Adrenal gland (tissue), 12 donors: Measurements from ENCODE around the gene ITGB3. TPM values are rescaled to one million over a fixed set of nuclear protein-coding genes. Genes with fewer than 3 reads are reported as not detected.

Experiments
- DNase-seq, 7 donors: peaks; one replicate each; pipeline ENCODE4 v3.0.0-alpha.2; 2019 to 2020
- H3K27ac ChIP-seq, 5 donors: fragments of 200-600 bp; sonication (generic) in 4 of 5; 1 replicate in 3 of 5; 2 replicates in 2 of 5; pipeline versions ENCODE4 v1.5.1 to v1.8.0; 2016 to 2020; ENCODE audit warnings: mild to moderate bottlenecking in 1 of 5
- H3K27me3 ChIP-seq: fragments of 200-600 bp; 2 replicates; pipeline ENCODE4 v1.8.0; 2021
- H3K36me3 ChIP-seq, 2 donors: fragments of 200-600 bp; replicated peaks in 1 of 2; 1 replicate in 1 of 2; 2 replicates in 1 of 2; pipeline versions ENCODE4 v1.5.1 to v1.8.0; 2018 to 2022
- H3K4me1 ChIP-seq, 2 donors: fragments of 200-600 bp; replicated peaks in 1 of 2; 1 replicate in 1 of 2; 2 replicates in 1 of 2; pipeline versions ENCODE4 v1.5.1 to v1.8.0; 2018 to 2021
- H3K4me3 ChIP-seq, 4 donors: fragments of 200-600 bp; sonication (generic) in 3 of 4; one replicate each; pipeline ENCODE4 v1.5.1; 2016 to 2018
- H3K9me3 ChIP-seq, 3 donors: fragments of 200-600 bp; sonication (generic) in 1 of 3; replicated peaks in 1 of 3; 1 replicate in 2 of 3; 2 replicates in 1 of 3; pipeline versions ENCODE4 v1.5.1 to v1.8.0; 2016 to 2021
- POLR2A ChIP-seq, 2 donors: fragments of 450-650 bp; IDR thresholded peaks; one replicate each; pipeline ENCODE4 v1.6.1; 2017; ENCODE audit warnings: antibody characterized with exemption in 2 of 2, mild to moderate bottlenecking in 2 of 2, moderate library complexity in 1 of 2
- WGBS, 4 donors: extraction: QIAGEN DNeasy Blood & Tissue Kit in 2 of 4; methylation state at CpG; one replicate each; pipeline versions ENCODE4 v1.1.5 to v1.1.7; 2013 to 2017; 5-methylcytosine and 5-hydroxymethylcytosine counted together
- intact Hi-C, 2 donors: fragments of 100-400 bp; cut with DNase I; formaldehyde crosslinking; loops; one replicate each; pipeline versions ENCODE4 v1.14.1 to v1.15.0; 2022 to 2023
- polyA plus RNA-seq, 3 donors: library from polyadenylated mRNA; stranded (reverse); fragments of 200-250 nt in 2 of 3; fragments of 350-450 nt in 1 of 3; fragmentation: Illumina TruSeq in 1 of 3; extraction: RNeasy Lipid Tissue Mini Kit (QIAGEN cat#74804) in 1 of 3; gene quantifications; one replicate each; pipeline ENCODE4 v1.2.3, GENCODE V29; 2013 to 2014
- total RNA-seq, 9 donors: library from RNA; depleted of rRNA in 4 of 9; stranded (reverse); fragments of >200 nt in 4 of 9; fragments of 120-200 nt in 1 of 9; fragmentation: NEBNext Ultra II Directional in 1 of 9; extraction: Animal tissue kit (Norgen Biotek cat#: 25700) in 1 of 9; gene quantifications; one replicate each; pipeline versions ENCODE4 v1.1.0 to v1.2.4, GENCODE V29; 2013 to 2023
- TF ChIP-seq, protein P1 (sequence below), 6 experiments: fragments of 450-650 bp in 4 of 6; fragments of 200-600 bp in 2 of 6; sonication (generic) in 1 of 6; IDR thresholded peaks; 1 replicate in 5 of 6; 2 replicates in 1 of 6; pipeline versions ENCODE4 v1.5.1 to v1.8.0; 2016 to 2021; ENCODE audit warnings: antibody characterized with exemption in 6 of 6, mild to moderate bottlenecking in 2 of 6, moderate library complexity in 1 of 6
- donor health status: healthy with polysubstance abuse.
- donor health status: Bipolar disorder and iron deficiency.
- donor health status: DM: yes; HTN: yes; CAD: no.
- donor health status: DM: no; HTN: no; CAD: no.
- donor health status: DM: no; HTN: no; CAD: no.
- donor health status: DM: yes; HTN: yes; CAD: no.

ITGB3 gene
- total and polyA plus RNA-seq, 12 donors = 0.12 to 3.7 (median 1.5) TPM

DNA sequence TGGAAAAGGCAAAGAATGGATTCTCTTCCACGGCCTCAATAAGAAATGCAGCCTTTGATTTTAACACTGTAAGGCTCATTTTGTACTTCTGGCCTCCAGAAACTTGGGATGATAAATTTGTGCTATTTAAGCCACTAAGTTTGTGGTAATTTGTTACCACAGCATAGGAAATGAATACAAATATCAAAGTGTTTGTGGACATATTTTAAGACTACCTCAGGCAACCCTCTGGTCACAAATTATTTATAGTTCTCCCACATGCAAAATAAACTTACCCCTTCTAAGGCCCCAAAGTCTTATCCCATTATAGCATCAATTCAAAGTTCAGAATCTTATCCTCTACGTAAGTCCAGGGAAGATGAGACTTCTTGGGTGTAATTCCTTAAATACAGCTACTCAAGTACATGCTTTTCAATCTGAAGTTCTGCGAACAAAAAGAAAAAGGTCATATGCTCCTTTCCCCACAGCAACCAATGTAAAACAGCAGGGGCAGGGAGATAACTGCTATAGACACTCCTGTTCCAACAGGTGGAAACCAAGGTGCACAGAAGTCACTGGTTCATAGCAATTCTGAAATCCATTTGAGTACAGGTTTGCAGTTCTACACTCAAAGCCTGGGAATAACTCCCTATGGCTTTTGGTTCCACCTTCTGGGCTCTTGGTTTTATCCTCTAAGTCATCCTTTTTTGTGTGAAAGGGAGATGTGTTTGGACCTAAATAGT, 64.7 kb downstream of the ITGB3 start:
- Histone ChIP-seq H3K4me3 (no peak overlapping the region), H3K4me1 (peaks cover 0 to 22% of the 10 kb centered on the region in 2 donors), H3K36me3 (no peaks in the 10 kb centered on the region), H3K27ac (no peak overlapping the region), H3K27me3 (no peaks in the 10 kb centered on the region), H3K9me3 (no peaks in the 10 kb centered on the region)
- no peak for DNase-seq
- TF ChIP-seq, protein P1, sequence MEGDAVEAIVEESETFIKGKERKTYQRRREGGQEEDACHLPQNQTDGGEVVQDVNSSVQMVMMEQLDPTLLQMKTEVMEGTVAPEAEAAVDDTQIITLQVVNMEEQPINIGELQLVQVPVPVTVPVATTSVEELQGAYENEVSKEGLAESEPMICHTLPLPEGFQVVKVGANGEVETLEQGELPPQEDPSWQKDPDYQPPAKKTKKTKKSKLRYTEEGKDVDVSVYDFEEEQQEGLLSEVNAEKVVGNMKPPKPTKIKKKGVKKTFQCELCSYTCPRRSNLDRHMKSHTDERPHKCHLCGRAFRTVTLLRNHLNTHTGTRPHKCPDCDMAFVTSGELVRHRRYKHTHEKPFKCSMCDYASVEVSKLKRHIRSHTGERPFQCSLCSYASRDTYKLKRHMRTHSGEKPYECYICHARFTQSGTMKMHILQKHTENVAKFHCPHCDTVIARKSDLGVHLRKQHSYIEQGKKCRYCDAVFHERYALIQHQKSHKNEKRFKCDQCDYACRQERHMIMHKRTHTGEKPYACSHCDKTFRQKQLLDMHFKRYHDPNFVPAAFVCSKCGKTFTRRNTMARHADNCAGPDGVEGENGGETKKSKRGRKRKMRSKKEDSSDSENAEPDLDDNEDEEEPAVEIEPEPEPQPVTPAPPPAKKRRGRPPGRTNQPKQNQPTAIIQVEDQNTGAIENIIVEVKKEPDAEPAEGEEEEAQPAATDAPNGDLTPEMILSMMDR (IDR thresholded peaks at IDR 0.05) = no peak
- no peak for TF ChIP-seq POLR2A (IDR thresholded peaks at IDR 0.05)
- intact Hi-C loops = loop anchor here (5.0 to 10.0 kb wide), 2 partner anchors 86 to 374 kb away; no protein-coding TSS in a partner anchor
- WGBS, 4 donors = 96 to 98% (median 97%) methylated on average over 3 of the region's 3 CpGs

- WGBS, 4 donors = 74 to 86% (median 83%) methylated on average over 5 of the region's 5 CpGs
- Histone ChIP-seq H3K4me3 (no peak overlapping the region), H3K9me3 (no peaks in the 10 kb centered on the region), H3K4me1 (peaks cover 0 to 6% of the 10 kb centered on the region in 2 donors), H3K27me3 (no peaks in the 10 kb centered on the region), H3K36me3 (no peaks in the 10 kb centered on the region), H3K27ac (no peak overlapping the region)
- intact Hi-C loops = no loop called here
- DNase-seq = no peak
- TF ChIP-seq, protein P1 (IDR thresholded peaks at IDR 0.05) = no peak
- no peak for TF ChIP-seq POLR2A (IDR thresholded peaks at IDR 0.05)
Observed at GRCh38 chr17:47320879-47321502, 67.4 kb downstream of the ITGB3 start.

GRCh38 chr17:47323382-47324223, 70.0 kb downstream of the ITGB3 start, which contains the start of gene EFCAB13:
Gene EFCAB13, plus strand, starts transcription at chr17:47323955. Its CDS starts 4,399 bp downstream, at chr17:47328354.
- WGBS, 4 donors = 1% methylated on average over 33 to 72 of the region's 72 CpGs
- intact Hi-C loops = no loop called here
- Histone ChIP-seq H3K4me3 (peak within 1 kb of the TSS; percentile 24 to 85 (median 60)), H3K27me3 (no peaks in the 10 kb centered on the region), H3K9me3 (no peaks in the 10 kb centered on the region), H3K36me3 (no peaks in the 10 kb centered on the region), H3K27ac (peak within 1 kb of the TSS; percentile 16 to 96 (median 86)), H3K4me1 (peaks cover 0 to 4% of the 10 kb centered on the region in 2 donors)
- DNase-seq = peak; percentile 87 to 92 (median 89)
- TF ChIP-seq POLR2A (IDR thresholded peaks at IDR 0.05) = peak; percentile 81 to 91
- TF ChIP-seq, protein P1 (IDR thresholded peaks at IDR 0.05) = peak in 2 of 6 experiments; percentile 22 to 50
